Measurements from ENCODE around the gene HERPUD1.

HERPUD1 gene

DNA sequence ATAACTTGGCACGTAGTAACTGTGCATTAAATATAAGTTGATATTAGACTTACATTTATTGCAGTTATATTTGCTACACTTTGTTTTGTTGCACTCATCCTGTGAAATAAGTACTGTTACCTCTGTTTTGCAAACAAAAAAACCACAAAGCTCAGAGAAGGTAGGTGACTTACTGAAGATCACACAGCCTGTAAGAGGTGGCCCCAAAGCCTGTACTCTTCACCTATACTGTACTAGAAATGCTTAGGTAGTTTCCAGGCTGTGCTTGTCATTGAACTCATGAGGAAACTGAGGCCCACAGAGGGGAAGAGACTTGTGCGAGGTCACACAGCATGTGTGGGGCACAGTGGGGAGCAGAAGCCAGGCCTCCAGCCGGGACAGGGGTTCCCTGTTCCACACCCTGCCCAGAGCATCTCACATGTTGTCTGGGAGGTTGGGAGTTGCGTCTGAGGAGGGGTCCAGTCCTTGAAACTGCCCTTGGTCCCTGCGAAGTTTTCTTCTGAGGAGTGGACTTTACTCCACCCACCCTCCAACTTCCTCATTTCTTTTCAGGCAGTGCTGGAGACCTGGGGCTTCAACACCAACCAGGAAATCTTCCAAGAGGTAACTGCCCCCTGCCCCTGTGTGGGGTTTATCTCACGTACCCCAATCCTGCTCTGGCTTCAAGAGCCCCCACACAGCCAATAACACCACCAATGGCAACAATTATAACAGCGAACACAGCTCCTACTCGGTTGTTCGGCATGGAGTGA lies 42.8 kb downstream of the HERPUD1 start:
- DNase-seq (ENCODE audit: extremely low spot score) = no peak
- TF ChIP-seq FOXA1 (IDR thresholded peaks at IDR 0.05) (no peak), ZNF384 (IDR thresholded peaks at IDR 0.05) (no peak), SUZ12 (IDR thresholded peaks at IDR 0.05) (no peak), ARNT (IDR thresholded peaks at IDR 0.05) (no peak)
- ChIA-PET POLR2A (interaction anchor here (1.0 kb wide), 1 partner anchor 15 kb away, joined by 3 read pairs; the partner anchor contains the start of gene NLRC5), CTCF (interaction anchor here (1.0 kb wide), 1 partner anchor 10 kb away, joined by 4 read pairs; no protein-coding TSS in a partner anchor)

DNA sequence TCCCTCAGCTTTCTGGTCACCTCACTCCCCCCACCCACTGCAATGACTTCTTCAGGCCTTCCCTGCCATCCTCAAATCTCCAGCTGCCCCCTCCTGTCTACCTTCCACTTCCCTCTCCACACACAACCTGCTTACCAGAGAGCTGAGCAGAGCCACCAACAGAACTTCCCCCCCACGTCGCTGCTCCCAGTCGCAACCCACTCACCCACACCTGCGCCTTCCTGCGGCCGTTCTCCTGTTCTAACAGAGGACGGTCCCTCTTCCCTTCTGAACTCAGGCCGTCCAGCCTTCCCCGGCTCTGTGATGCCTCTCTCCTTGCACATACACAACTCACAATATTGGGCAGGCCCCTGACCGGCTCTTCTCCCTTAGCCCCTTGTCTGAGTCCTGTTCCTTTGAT lies 43.8 kb downstream of the HERPUD1 start:
- no peak for TF ChIP-seq HDGF (IDR thresholded peaks at IDR 0.05; ENCODE audit: borderline replicate concordance)
- TF ChIP-seq, protein P1, sequence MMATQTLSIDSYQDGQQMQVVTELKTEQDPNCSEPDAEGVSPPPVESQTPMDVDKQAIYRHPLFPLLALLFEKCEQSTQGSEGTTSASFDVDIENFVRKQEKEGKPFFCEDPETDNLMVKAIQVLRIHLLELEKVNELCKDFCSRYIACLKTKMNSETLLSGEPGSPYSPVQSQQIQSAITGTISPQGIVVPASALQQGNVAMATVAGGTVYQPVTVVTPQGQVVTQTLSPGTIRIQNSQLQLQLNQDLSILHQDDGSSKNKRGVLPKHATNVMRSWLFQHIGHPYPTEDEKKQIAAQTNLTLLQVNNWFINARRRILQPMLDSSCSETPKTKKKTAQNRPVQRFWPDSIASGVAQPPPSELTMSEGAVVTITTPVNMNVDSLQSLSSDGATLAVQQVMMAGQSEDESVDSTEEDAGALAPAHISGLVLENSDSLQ (IDR thresholded peaks at IDR 0.05) = no peak
- TF ChIP-seq L3MBTL2 (conservative IDR thresholded peaks at IDR 0.05) = no peak
- TF ChIP-seq TARDBP (IDR thresholded peaks at IDR 0.05) = no peak
- TF ChIP-seq SP1 (IDR thresholded peaks at IDR 0.05) = no peak
- TF ChIP-seq BHLHE40 (IDR thresholded peaks at IDR 0.05; ENCODE audit: borderline replicate concordance) = no peak
- no peak for TF ChIP-seq ELF4 (IDR thresholded peaks at IDR 0.05)
- TF ChIP-seq FOXM1 (IDR thresholded peaks at IDR 0.05; ENCODE audit: borderline replicate concordance) = no peak
- no peak for TF ChIP-seq FOXA1 (IDR thresholded peaks at IDR 0.05)
- CTCF ChIA-PET = interaction anchor here (1.0 kb wide), 1 partner anchor 11 kb away, joined by 4 read pairs; no protein-coding TSS in a partner anchor
- POLR2A ChIA-PET = no interaction called here
- DNase-seq (ENCODE audit: extremely low spot score) = no peak

DNA sequence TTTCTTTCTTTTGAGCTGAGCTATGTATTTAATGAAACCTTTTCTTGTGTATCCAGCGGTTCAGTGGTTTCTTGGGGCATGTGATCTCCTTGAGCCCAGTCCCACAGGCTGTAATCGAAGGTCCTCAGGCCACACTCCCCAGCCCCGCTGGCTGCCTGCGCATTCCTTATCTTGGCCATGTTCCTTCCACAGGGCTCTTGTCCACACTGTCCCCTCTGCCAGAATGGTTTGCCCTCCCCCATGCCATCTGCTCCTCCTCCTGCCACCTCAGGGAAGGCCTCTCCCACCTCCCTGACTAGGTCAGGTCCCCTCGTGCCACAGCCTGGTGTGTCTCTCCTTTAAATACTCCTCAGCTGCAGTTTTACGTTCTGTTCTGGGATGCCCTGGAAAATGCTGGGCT lies 45.3 kb downstream of the HERPUD1 start:
- no peak for TF ChIP-seq CTBP1 (IDR thresholded peaks at IDR 0.05; ENCODE audit: borderline replicate concordance)
- no peak for TF ChIP-seq HDGF (IDR thresholded peaks at IDR 0.05; ENCODE audit: borderline replicate concordance)
- no peak for TF ChIP-seq NFRKB (IDR thresholded peaks at IDR 0.05)
- no peak for TF ChIP-seq FOXA1 (IDR thresholded peaks at IDR 0.05)
- no peak for TF ChIP-seq LEF1 (IDR thresholded peaks at IDR 0.05; ENCODE audit: borderline replicate concordance)
- no peak for TF ChIP-seq FOXK2 (IDR thresholded peaks at IDR 0.05)
- TF ChIP-seq BHLHE40 (IDR thresholded peaks at IDR 0.05; ENCODE audit: borderline replicate concordance) = no peak
- TF ChIP-seq FOXM1 (IDR thresholded peaks at IDR 0.05; ENCODE audit: borderline replicate concordance) = no peak
- no peak for TF ChIP-seq SP1 (IDR thresholded peaks at IDR 0.05)
- TF ChIP-seq, protein P1 (IDR thresholded peaks at IDR 0.05) = no peak
- no peak for TF ChIP-seq ELF4 (IDR thresholded peaks at IDR 0.05)
- no peak for TF ChIP-seq SUZ12 (IDR thresholded peaks at IDR 0.05)
- TF ChIP-seq ARNT (IDR thresholded peaks at IDR 0.05) = no peak
- CTCF ChIA-PET = interaction anchor here (2.1 kb wide), 1 partner anchor 13 kb away, joined by 8 read pairs; no protein-coding TSS in a partner anchor
- DNase-seq (ENCODE audit: extremely low spot score) = no peak
- POLR2A ChIA-PET = no interaction called here

DNA sequence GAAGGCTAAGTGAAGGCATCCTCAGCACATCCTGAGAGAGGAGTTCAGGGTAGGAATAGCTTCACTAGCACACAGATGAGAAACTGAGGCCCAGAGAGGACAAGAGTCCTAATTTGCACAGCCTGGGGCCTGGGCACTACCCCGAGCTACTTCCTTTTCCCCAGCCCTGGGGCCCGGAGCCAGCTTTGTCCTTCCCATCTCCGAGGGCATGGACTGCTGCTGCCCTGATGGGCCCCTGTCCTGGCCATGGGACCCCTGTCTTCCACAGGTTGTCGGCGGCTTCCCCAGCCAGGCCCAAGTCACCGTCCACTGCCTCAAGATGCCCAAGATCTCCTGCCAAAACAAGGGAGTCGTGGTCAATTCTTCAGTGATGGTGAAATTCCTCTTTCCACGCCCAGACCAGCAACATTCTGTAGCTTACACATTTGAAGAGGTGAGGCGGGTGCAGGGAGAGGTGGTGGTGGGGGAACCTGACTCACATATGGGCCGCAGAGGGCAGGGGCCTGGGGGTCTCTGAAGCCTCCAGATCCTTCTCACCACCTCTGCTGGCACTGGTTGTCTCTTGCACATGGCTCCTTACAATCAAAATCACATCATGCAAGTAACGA lies 46.0 kb downstream of the HERPUD1 start:
- DNase-seq (ENCODE audit: extremely low spot score) = no peak
- CTCF ChIA-PET = interaction anchor here (0.6 to 2.1 kb wide), 2 partner anchors 14 to 26 kb away, joined by 3 to 8 read pairs; no protein-coding TSS in a partner anchor
- no peak for TF ChIP-seq CTBP1 (IDR thresholded peaks at IDR 0.05; ENCODE audit: borderline replicate concordance)
- TF ChIP-seq ZNF384 (IDR thresholded peaks at IDR 0.05) = no peak
- TF ChIP-seq L3MBTL2 (conservative IDR thresholded peaks at IDR 0.05) = no peak
- no peak for TF ChIP-seq SUZ12 (IDR thresholded peaks at IDR 0.05)
- TF ChIP-seq, protein P1 (IDR thresholded peaks at IDR 0.05) = no peak
- TF ChIP-seq HDGF (IDR thresholded peaks at IDR 0.05; ENCODE audit: borderline replicate concordance) = no peak
- TF ChIP-seq BHLHE40 (IDR thresholded peaks at IDR 0.05; ENCODE audit: borderline replicate concordance) = no peak
- TF ChIP-seq ARNT (IDR thresholded peaks at IDR 0.05) = no peak
- no peak for TF ChIP-seq FOXA1 (IDR thresholded peaks at IDR 0.05)
- no peak for TF ChIP-seq ELF4 (IDR thresholded peaks at IDR 0.05)
- no peak for TF ChIP-seq FOXK2 (IDR thresholded peaks at IDR 0.05)
- TF ChIP-seq NFRKB (IDR thresholded peaks at IDR 0.05) = no peak
- POLR2A ChIA-PET = no interaction called here

DNA sequence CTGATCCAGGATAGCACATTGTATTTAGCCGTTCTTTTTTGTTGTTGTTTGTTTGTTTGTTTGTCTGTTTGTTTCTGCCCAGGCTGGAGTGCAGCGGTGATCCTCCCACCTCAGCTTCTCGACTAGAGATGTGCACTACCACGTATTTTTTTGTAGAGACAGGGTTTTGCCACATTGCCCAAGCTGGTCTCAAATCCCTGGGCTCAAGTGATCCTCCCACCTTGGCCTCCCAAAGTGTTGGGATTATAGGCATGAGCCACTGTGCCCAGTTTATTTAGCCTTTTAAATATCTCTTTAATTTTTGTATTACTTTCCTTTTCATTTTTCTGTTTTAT lies 48.2 kb downstream of the HERPUD1 start:
- DNase-seq (ENCODE audit: extremely low spot score) = no peak
- ChIA-PET CTCF (no interaction called here), POLR2A (no interaction called here)
- TF ChIP-seq FOXA1 (IDR thresholded peaks at IDR 0.05) = no peak
- TF ChIP-seq NFRKB (IDR thresholded peaks at IDR 0.05) = no peak
- no peak for TF ChIP-seq ZNF384 (IDR thresholded peaks at IDR 0.05)
- no peak for TF ChIP-seq TARDBP (IDR thresholded peaks at IDR 0.05)
- TF ChIP-seq ELF4 (IDR thresholded peaks at IDR 0.05) = no peak
- no peak for TF ChIP-seq BHLHE40 (IDR thresholded peaks at IDR 0.05; ENCODE audit: borderline replicate concordance)
